HepG2 (cell line): ENCODE measurements around the gene ROPN1B. TPM values are rescaled to one million over a fixed set of nuclear protein-coding genes. Genes with fewer than 3 reads are reported as not detected.
A peak's percentile ranks its signal among the peaks of the same experiment; 100 is the strongest.

ENCODE experiments used
- ATAC-seq: fragments of 200-7000 bp; cut with Tn5 transposase; 3 replicates; pipeline ENCODE4 v1.9.1; 2020; ENCODE audit warnings: mild to moderate bottlenecking, moderate library complexity
- BruUV-seq: library from RNA; stranded (reverse); fragments of 400-500 nt; replicated peaks from 2 replicates; lab custom pipeline; 2021; lab: Mats Ljungman, UMichigan
- CTCF ChIA-PET: fragments of 300-600 bp; formaldehyde crosslinking; extraction: SDS; loops from one replicate; lab custom pipeline; 2021; ENCODE audit warnings: low total read pairs, inconsistent platforms, low intra/inter-chr PET ratio; lab: Yijun Ruan, JAX
- POLR2A ChIA-PET: fragments of 350-600 bp; sonication (Branson Sonifier 250); formaldehyde crosslinking; loops from one replicate; lab custom pipeline; 2020; ENCODE audit warnings: antibody characterized with exemption, inconsistent platforms; lab: Yijun Ruan, JAX
- DNase-seq: peaks from one replicate; pipeline ENCODE4 v3.0.0-alpha.2; 2015; ENCODE audit warnings: low spot score
- FAIRE-seq: peaks from 3 replicates; lab custom pipeline; 2011; peaks lifted over from hg19 to GRCh38; lab: Jason Lieb, UNC
- H2AFZ ChIP-seq: one replicate; pipeline ENCODE4 v1.6.1; 2011; ENCODE audit warnings: low read length, inconsistent platforms
- H3K27ac ChIP-seq: fragments of 300-600 bp; 3 replicates; pipeline ENCODE4 v1.8.0; 2011; ENCODE audit warnings: mixed run types, mild to moderate bottlenecking, mixed read lengths, low read length, inconsistent platforms; ENCODE audit not compliant: insufficient read depth; ENCODE audit errors: extremely low read length
- H3K27me3 ChIP-seq, 2 experiments: fragments of 200-600 bp in 1 of 2; 2 replicates in 1 of 2; 3 replicates in 1 of 2; pipeline versions ENCODE4 v1.6.0 to v1.8.0; 2011; ENCODE audit warnings: low read length in 2 of 2, mild to moderate bottlenecking in 2 of 2, moderate library complexity in 2 of 2, inconsistent platforms in 1 of 2; ENCODE audit not compliant: insufficient read depth in 2 of 2, control insufficient read depth in 1 of 2
- H3K36me3 ChIP-seq, 2 experiments: fragments of 200-600 bp in 1 of 2; replicated peaks in 1 of 2; 2 replicates in 1 of 2; 3 replicates in 1 of 2; pipeline versions ENCODE4 v1.5.1 to v1.8.0; 2011; ENCODE audit warnings: low read length in 2 of 2, inconsistent platforms in 1 of 2; ENCODE audit not compliant: insufficient read depth in 2 of 2, control insufficient read depth in 1 of 2
- H3K4me1 ChIP-seq: 2 replicates; pipeline ENCODE4 v1.5.1; 2012; ENCODE audit warnings: low read length, inconsistent platforms; ENCODE audit not compliant: insufficient read depth
- H3K4me2 ChIP-seq: 2 replicates; pipeline ENCODE4 v1.6.0; 2011; ENCODE audit warnings: low read depth, low read length, inconsistent platforms
- H3K4me3 ChIP-seq, 3 experiments: fragments of 200-600 bp in 1 of 3; sonication (generic), shearing (Covaris generic) in 1 of 3; replicated peaks in 1 of 3; 2 replicates each; pipeline ENCODE4 v1.5.1; 2011 to 2016; ENCODE audit warnings: low read length in 3 of 3, inconsistent platforms in 2 of 3, low read depth in 2 of 3, mild to moderate bottlenecking in 2 of 3, control low read depth in 1 of 3, mixed read lengths in 1 of 3; ENCODE audit not compliant: insufficient read depth in 1 of 3
- H3K79me2 ChIP-seq: one replicate; pipeline ENCODE4 v1.6.1; 2011; ENCODE audit warnings: low read length, inconsistent platforms; ENCODE audit not compliant: insufficient read depth
- H3K9ac ChIP-seq: 2 replicates; pipeline ENCODE4 v1.6.0; 2011; ENCODE audit warnings: mild to moderate bottlenecking, low read depth, low read length, inconsistent platforms; ENCODE audit not compliant: insufficient read depth
- H3K9me3 ChIP-seq: 2 replicates; pipeline ENCODE4 v1.5.1; 2012; ENCODE audit warnings: mild to moderate bottlenecking, low read length
- H4K20me1 ChIP-seq: 2 replicates; pipeline ENCODE4 v1.6.0; 2011; ENCODE audit warnings: inconsistent platforms, mild to moderate bottlenecking, low read length, moderate library complexity; ENCODE audit not compliant: insufficient read depth
- CEBPB ChIP-seq: IDR thresholded peaks from 2 replicates; pipeline ENCODE4 v1.6.1; 2011; ENCODE audit warnings: low read depth, low read length, improper control_type of control experiment, borderline replicate concordance
- EHMT2 ChIP-seq: fragments of 200-600 bp; sonication (generic); IDR thresholded peaks from 2 replicates; pipeline ENCODE4 v1.7.0; 2017; ENCODE audit warnings: antibody characterized with exemption, low read depth, low read length, borderline replicate concordance
- GATAD2A ChIP-seq: IDR thresholded peaks from 2 replicates; pipeline ENCODE4 v1.6.1; 2016
- GMEB2 ChIP-seq: IDR thresholded peaks from 2 replicates; pipeline ENCODE4 v1.6.1; 2016; ENCODE audit warnings: missing biosample characterization, missing genetic modification reagents, low read depth
- MAF1 ChIP-seq: sonication (generic); formaldehyde crosslinking; IDR thresholded peaks from 2 replicates; pipeline ENCODE4 v1.5.0; 2020; ENCODE audit warnings: missing genetic modification reagents, borderline replicate concordance
- PAF1 ChIP-seq: IDR thresholded peaks from 2 replicates; pipeline ENCODE4 v1.6.1; 2016; ENCODE audit warnings: missing genetic modification reagents, missing compliant biosample characterization
- REPIN1 ChIP-seq: sonication (generic); formaldehyde crosslinking; IDR thresholded peaks from 2 replicates; pipeline ENCODE4 v1.8.0; 2022; ENCODE audit warnings: missing genetic modification reagents, low read depth, mild to moderate bottlenecking, borderline replicate concordance
- WGBS: methylation state at CpG from one replicate; pipeline ENCODE4 v1.1.6; 2017; ENCODE audit warnings: low lambda C conversion rate; 5-methylcytosine and 5-hydroxymethylcytosine counted together
- in situ Hi-C: cut with HindIII; loops from 2 replicates; pipeline ENCODE4 v1.10.0; 2017; ENCODE audit warnings: low pct_unique_long_range_greater_than_20kb; ENCODE audit not compliant: extremely low pct_ligation_motif_present
- intact Hi-C: fragments of 100-400 bp; cut with micrococcal nuclease; formaldehyde crosslinking; loops from one replicate; pipeline ENCODE4 v1.10.0; 2022; ENCODE audit not compliant: unreplicated experiment
- polyA plus RNA-seq, 8 experiments: library from polyadenylated mRNA; depleted of rRNA in 3 of 8; stranded (reverse) in 7 of 8; unstranded in 1 of 8; fragments of >200 nt; fragmentation: Illumina TruSeq in 4 of 8; extraction: Trizol in 4 of 8; gene quantifications; 2 replicates each; pipeline versions ENCODE4 v1.2.1 to v1.2.3, GENCODE V29; 2011 to 2016; ENCODE audit warnings: low read depth in 4 of 8, missing spikeins in 1 of 8, mixed read lengths in 1 of 8; ENCODE audit not compliant: insufficient read depth in 1 of 8
- total RNA-seq, 5 experiments: library from RNA; depleted of rRNA; stranded (reverse); fragments of >200 nt; fragmentation: Illumina TruSeq; extraction: Trizol; gene quantifications; 2 replicates each; pipeline ENCODE4 v1.2.3, GENCODE V29; 2016; ENCODE audit warnings: low read depth in 1 of 5

ROPN1B gene
- total and polyA plus RNA-seq, 2 of the 13 experiments (the other 11 are each of a cell fraction or from before 2014, with no cell fraction given), result not detected

- no peak overlapping the region for H3K4me2 ChIP-seq
- H3K27me3 ChIP-seq, result no peaks in the 10 kb centered on the region
- no TSS peak for BruUV-seq
- CTCF ChIA-PET, result no interaction called here
- H3K4me3 ChIP-seq, result no peak overlapping the region
- no peak overlapping the region for H2AFZ ChIP-seq
- TF ChIP-seq PAF1 (no peak), MAF1 (CRISPR knock-in tag) (no peak), GMEB2 (CRISPR knock-in tag) (no peak), CEBPB (no peak), EHMT2 (no peak), GATAD2A (CRISPR knock-in tag) (no peak), REPIN1 (CRISPR knock-in tag) (no peak)
- in situ Hi-C loops, result no loop called here
- no peaks in the 10 kb centered on the region for H3K36me3 ChIP-seq
- H3K79me2 ChIP-seq, result no peaks in the 10 kb centered on the region
- H3K4me1 ChIP-seq, result no peaks in the 10 kb centered on the region
- intact Hi-C loops, result no loop called here
- no peak overlapping the region for H3K27ac ChIP-seq
- DNase-seq (no peak), ATAC-seq (peak; percentile 55), FAIRE-seq (no peak)
- no peak overlapping the region for H3K9ac ChIP-seq
- POLR2A ChIA-PET, result no interaction called here
- H4K20me1 ChIP-seq, result no peaks in the 10 kb centered on the region
- H3K9me3 ChIP-seq, result no peaks in the 10 kb centered on the region
- 59% methylated on average over 26 of the region's 39 CpGs for WGBS
Observed at GRCh38 chr3:125959317-125960065, 9.5 kb upstream of the ROPN1B start.
